ENCODE measurements around the gene EVI5L. TPM values are rescaled to one million over a fixed set of nuclear protein-coding genes. Genes with fewer than 3 reads are reported as not detected.
A peak's percentile ranks its signal among the peaks of the same experiment; 100 is the strongest.
"Not testable (repeated sequence)": the region's sequence is repeated elsewhere in the genome, so short reads cannot be mapped to it uniquely, and the experiment has no call there.

EVI5L gene
- 15.9 TPM for total RNA-seq

DNA sequence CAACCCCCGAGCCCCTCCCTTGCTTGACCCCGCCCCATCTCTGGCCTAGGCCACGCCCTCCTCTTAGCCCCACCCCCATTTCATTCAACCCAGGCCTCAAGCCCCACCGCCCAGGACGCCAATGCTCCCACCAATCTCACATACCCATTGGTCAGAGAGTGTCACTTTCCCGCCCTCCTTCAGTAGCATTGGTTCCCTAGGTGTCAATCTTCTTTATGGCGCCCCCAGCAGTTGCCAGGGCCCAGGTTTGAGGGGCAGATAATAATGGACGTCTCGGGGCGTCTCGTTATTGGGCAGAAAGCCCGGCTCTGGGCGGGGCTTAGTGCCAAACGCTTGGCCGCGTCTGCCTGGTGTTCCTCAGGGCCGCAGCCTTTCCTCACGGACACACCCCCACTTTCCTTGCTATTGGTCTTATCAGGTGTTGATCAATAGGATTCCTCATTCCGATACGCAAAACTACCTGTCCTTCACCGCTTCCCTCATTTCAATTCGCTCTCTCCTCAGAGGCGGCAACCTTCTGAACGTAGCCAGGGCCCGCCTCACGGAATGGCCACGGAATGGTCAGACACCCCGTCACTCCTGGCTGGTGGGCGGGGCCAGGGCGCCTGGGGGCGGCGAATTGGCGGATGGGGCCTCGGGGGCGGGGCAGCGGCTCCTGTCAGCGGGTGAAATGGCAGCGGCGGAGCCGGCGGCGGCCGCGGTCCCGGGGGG lies at the start of gene EVI5L:
Gene EVI5L, plus strand, starts transcription at position 658 of the 711 bp plus-strand sequence. CDS start 16,325 bp downstream, outside the sequence.
- peak; percentile 99 for DNase-seq (ENCODE audit: low spot score)

DNA sequence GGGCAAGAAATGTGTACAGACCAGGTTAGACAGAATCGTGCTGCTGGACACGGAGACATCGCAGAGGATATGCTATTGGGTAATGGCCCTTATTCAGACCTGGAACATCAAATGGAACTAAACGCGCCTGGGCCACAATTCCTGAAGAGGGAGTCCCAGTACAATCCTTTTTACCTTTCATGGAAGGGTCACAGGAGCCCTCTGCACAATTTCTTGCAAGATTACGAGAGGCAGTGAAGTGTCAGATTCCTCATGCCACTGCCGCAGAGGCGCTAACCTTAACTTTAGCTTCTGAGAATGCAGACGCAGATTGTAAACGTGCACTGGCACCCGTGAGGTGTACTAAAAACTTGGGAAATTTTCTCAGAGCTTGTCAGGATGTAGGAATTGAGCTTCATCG lies 48.9 kb upstream of the EVI5L start:
- DNase-seq (ENCODE audit: low spot score): no peak

DNA sequence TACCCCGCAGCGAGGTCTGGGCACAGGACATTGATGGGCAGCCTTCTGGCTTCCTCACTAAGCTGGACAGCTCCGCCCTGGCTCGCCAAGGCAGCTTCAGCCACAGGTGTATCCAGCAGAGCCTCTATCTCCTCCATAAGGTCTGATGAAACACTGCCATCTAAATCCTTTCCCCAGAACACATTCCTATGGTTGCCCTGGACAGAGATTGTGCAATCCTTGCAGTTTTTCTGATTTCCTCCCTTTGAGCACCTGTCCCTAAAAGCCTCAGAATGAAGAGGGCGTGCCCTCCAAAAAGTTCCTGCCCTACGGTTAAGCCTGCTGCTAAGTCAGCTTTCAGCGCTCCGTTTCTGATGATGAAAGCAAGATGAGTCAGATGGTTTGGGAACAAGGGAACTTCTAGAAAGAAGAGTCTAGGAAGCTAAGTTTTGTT lies 46.0 kb upstream of the EVI5L start:
- no peak for DNase-seq (ENCODE audit: low spot score)

DNA sequence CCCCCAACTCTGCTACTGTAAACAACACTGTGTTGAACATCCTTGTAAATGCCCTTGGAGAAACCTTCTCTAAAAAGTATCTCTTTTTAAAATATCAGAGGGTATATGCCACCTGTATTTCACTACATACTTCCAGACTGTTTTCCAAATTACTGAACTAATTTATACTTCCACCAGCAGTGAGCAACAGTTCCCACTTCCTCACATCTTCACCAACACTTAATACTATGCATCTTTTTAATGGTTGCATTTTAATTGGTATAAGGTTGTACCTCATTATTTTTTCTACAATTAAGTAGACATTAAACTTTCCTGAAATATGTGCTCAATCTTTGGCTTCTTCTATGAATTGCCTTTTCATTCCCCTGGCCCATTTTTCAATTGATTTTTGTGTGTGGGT lies 45.2 kb upstream of the EVI5L start:
- no peak for DNase-seq (ENCODE audit: low spot score)

DNA sequence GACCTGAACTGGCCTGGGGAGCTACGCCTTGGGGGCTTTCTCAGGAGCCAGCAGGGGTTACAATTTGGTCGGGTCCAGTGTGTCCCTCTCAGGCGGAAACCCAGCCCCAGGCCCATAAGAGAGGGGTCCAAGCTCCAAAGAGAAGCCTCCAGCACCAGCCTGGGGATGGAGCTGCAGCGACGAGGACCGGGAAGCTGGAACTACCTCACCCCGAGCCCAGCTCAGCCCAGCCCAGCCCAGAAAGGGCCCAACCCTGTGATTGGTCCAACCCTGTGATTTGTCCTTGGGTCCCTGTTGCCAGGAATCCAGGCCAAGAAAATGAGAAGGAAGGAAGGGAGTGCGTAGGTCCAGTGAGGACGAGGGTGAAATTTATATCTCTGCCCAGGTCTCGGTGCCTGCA lies 42.9 kb upstream of the EVI5L start:
- no peak for DNase-seq (ENCODE audit: low spot score)

DNA sequence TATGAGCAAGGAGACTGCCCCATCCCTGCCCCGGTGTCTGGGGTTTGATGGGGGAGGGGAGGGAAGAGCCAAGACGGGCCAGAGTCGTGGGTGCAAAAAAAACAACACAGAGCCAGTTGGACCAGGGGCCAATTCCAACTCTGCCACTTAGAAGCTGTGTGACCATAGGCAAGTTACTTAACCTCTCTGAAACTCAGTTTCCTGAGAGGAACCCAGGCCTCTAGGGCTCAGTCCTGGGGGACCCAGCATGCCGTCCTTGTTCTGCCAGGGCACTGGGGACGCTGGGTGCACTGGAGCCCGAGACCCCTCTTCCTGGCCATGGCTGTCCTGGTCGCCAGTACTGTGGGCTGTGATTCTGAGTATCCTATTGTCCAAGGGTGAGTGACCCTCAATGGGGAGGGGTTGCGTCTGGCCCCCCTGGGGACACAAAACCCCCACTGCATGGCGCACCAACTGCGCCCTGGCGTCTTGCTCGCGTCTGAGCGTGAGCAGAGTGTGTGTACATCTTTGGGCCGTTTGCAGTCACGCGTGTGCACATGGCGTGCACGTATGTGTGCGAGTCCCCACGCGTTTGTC lies 42.3 kb upstream of the EVI5L start:
- no peak for DNase-seq (ENCODE audit: low spot score)

DNA sequence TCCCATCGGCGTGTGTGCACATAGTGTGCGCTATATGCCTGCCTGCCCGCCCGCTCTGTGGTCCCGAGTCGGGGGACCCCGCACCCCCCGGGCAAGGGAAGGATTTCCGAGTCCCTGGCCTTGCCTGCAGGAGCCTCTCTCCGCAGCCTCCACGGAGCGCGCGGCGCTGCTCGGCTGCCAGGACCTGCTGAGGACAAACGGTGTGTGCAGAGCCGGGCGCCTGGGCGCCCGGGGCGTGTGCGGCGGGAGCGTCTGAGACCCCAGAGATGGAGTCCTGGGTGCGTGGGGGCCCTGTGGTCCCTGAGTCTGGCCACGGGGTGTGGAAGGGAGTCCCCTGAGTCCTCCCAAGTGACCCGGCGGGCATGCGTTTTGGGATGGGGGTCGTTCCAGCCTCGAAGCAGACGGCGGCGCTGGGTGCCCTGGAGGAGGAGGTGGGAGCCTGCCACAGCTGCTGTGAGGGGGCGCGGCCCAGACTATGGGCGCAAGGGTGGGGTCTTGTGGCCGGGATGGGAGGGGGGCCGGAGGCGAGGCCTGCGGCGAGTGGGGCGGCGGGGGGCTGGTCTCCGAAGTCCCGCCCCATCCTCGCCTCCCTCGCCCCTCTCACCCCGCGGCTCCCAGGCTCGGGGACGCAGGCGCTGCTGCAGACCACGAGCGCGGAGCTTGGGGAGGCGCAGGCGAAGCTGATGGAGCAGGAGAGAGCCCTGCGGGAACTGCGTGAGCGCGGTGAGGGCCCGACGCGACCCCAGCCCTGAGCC lies 41.7 kb upstream of the EVI5L start:
- no peak for DNase-seq (ENCODE audit: low spot score)

DNA sequence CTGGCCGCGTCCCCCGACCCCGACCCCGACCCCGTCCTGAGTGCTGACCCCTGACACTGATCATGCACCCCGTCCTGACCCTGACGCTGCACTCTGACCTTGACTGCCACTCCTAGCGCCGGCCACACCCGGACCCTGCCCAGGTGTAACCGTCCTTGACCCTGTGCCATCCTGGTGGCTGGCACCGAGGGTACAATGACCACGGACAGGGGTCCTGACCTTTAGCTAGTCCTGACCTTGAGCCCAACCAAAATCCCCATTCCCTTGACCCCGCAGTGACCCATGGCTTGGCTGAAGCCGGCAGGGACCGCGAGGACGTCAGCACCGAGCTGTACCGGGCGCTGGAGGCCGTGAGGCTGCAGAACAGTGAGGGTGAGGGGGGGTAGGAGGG lies 41.1 kb upstream of the EVI5L start:
- DNase-seq (ENCODE audit: low spot score): no peak

DNA sequence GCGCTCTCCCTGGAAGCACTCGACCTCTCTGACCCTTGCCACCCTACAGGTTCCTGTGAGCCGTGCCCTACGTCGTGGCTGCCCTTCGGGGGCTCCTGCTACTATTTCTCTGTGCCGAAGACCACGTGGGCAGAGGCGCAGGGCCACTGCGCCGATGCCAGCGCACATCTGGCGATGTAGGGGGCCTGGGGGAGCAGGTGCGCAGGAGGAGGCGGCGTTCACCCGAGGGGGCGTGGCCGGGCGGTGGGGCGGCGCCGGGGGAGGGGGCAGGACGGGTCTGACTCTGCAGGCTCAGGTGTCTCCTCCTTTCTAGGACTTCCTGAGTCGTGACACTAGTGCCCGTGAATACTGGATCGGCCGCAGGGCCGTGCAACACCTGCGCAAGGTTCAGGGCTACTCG lies 40.6 kb upstream of the EVI5L start:
- no peak for DNase-seq (ENCODE audit: low spot score)

DNA sequence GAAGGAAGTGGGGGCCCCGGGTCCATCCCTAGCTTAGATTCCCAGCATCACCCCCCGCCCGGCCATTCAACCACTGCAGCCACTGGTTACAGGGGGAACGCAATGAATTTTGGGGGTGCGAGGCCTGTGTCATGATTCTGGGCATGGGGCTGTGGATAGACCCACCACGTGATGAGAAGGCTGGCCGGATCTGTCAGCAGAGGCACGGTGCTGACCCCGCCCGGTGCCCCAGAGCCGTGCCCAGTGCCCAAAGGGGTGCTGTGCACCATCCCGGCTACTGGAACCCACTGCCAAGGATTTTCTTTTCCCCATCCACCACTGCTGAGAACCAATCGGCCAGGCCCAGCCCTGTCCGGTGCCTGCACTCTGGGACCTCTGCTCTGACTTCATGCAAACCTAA lies 39.6 kb upstream of the EVI5L start:
- no peak for DNase-seq (ENCODE audit: low spot score)

DNA sequence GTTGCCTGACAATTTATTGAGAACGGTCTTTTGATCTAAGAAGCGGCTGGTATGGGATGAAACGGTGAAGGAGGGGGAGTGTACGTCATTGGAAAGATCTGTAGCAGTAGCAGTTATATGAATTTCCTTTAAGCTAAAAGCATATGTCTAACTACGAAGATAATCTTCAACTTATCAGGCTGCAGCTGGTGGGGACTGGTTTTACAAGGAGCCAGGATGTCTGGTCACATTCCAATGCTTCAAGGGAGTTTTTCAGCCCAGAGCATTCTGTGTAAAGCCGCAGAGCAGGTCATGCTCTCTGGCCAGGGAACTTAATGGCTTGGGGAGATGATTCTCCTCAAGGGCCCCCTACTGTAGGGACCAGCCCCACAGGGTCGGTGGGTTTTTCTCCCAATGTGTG lies 37.7 kb upstream of the EVI5L start:
- DNase-seq (ENCODE audit: low spot score): peak; percentile 58

DNA sequence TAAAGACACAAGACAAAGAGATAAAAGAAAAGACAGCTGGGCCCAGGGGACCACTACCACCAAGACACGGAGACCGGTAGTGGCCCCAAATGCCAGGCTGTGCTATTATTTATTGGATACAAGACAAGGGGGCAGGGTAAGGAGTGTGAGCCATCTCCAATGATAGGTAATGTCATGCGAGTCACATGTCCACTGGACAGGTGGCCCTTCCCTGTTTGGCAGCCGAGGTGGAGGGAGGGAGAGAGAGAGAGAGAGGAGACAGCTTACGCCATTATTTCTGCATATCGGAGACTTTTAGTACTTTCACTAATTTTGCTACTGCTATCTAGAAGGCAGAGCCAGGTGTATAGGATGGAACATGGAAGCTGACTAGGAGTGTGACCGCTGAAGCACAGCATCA lies 37.3 kb upstream of the EVI5L start:
- not testable (repeated sequence) for DNase-seq (ENCODE audit: low spot score)

DNA sequence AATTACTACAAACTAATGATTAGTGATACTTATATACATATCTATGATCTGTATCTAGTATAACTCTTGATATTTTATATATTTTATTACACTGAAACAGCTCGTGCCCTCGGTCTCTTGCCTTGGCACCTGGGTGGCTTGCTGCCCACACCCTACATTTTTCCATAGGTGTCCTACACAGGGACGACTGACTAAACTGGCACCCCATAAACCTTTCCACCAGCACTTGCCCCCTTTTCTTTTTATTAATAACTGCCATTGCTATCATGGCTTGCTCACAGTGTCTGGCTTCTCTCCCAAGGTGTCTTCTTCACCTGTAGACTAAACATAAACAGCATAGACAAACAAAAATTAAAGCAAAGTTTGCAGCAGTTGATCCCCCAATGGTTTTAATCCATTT lies 36.5 kb upstream of the EVI5L start:
- no peak for DNase-seq (ENCODE audit: low spot score)

DNA sequence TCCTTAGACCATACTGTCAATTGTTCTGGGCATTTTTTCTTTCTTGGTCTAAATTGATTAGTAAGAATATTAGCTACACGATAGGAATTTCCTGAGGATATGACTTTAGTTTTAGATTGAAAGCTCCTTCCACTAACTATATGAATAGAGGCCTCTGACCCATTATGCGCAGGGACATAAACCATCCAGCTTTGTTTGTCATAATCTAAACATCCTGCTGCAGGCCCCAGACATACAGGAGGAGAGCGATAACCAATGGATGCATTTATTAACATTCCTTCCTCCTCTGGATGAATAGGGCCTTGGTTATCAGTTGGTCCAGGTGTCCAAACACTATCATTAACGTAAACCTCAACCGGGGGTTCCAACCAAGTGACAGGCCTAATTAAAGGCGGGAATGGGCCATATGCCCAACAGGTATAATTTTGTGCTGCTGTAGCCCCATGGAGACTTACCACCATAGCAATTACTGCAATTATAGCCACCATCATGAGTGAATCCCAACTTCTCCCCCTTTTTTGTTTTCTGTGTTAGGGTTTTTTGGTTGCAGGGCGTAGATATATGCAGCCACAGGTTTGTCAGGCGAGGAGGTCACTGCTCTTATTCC lies 34.4 kb upstream of the EVI5L start:
- DNase-seq (ENCODE audit: low spot score): no peak

DNA sequence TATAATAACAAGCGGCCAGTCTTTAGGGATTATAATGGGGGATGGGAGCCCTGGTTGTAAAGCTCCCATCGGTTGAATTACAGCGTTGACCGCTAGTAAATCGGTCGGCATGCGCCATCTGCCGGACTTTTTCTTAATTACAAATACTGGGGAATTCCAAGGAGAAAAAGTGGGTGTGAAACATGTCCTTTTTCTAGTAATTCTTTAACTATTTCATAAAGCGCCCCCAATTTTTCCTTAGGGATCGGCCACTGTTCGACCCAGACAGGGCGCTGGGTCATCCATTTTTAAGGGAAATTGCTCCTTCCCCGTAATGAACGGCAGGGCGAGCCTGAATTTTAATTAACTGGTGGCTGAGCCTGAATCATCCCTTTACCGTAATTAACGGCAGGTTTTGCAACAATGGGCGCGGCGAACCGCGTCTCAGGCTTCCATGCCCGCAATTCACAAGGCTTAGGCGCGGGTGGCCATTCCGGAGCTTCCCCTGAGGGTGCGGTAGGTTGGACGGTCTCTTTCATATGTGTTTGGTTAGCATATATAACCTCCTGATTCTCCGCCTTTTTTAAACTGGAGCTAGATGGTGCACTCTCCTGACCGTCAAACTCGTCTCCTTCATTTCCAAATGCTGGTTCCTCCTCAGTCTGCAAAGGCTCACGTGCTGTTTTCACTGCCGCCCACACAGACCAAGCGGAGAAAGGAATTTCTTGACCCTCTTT lies 30.2 kb upstream of the EVI5L start:
- peak; percentile 82 for DNase-seq (ENCODE audit: low spot score)

DNA sequence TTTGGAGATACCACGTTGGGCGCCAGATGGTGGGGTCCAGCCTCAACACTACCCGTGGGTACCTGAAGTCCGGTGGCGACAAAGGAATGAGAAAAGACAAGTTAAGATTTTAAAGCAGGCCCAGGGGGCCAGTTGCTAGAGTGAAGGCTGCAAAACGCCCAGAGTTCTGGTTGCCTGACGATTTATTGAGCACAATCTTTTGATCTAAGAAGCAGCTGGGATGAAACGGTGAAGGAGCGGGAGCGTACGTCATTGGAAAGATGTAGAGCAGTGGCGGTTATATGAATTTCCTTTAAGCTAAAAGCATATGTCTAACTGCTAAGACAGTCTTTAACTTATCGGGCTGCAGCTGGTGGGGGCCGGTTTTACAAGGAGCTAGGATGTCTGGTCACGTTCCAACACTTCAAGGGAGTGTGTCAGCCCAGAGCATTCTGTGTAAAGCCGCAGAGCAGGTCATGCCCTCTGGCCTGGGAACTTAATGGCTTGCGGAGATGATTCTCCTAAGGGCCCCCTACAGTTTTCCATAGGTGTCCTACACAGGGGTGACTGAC lies 28.9 kb upstream of the EVI5L start:
- no peak for DNase-seq (ENCODE audit: low spot score)

DNA sequence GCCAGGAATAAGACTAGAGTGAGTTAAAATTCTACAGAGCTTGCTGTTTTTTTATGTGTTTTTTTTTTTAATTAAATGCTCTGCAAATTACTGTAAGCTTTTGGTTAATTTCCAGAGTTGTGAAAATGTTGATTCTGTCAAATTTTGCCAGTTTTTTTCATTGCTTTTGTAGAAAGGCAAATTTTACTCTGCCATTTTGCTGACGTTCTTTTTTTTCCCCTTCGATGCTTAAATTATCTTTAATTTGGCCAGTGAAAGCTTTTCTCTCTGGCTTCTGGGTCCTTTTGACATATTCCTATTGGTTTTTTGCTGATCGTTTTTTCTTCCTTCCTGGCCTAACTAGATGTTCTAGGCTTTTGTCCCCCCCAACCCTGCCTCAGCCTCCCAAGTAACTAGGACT lies 23.8 kb upstream of the EVI5L start:
- DNase-seq (ENCODE audit: low spot score): no peak

DNA sequence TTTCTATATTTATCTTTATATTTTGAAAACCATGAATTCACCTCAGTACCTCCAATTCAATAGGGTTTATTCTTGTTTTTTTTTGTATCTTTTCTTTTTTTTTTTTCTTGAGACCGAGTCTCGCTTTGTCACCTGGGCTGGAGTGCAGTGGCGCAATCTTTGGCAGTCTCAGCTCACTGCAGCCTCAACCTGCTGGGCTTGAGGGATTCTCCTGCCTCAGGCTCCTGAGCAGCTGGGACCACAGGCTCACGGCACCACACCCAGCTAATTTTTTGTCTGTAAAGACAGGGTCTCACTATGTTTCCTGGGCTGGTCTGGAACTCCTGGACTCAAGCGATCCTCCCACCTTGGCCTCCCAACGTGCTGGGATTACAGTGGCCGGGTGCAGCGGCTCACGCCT lies 23.1 kb upstream of the EVI5L start:
- no peak for DNase-seq (ENCODE audit: low spot score)

DNA sequence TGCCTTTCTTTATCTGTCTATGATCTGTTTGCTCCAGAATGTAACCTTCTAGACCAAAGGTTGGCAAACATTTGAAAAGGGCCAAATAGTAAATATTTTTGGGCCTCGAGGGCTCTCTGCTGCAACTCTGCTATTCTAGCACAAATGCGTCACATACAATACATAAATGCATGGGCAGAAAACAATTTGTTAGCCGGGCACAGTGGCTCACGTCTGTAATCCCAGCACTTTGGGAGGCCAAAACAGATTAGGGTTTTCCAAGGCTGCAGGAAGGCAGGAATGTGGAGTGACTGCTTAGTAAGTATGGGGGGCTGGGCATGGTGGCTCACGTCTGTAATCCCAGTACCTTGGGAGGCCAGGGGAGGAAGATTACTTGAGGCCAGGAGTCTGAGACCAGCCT lies 21.9 kb upstream of the EVI5L start:
- no peak for DNase-seq (ENCODE audit: low spot score)

DNA sequence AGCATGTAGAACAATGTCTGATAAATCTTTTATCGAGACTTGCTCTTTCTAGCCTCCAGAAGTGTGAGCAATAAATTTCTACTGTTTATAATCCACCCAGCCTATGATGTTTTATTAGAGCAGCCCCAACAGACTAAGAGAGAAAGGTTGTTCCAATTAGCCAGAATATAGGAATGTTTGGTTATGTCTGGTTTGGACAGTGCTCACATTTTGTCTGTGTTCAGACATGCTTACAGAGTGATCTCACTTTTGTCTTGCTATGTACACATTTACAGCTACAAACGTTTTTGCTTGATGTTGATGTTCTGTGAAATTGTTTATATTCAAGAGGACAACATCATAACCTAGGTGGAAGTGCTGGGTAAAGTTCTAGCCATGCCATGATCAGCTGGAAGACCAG lies 18.0 kb upstream of the EVI5L start:
- DNase-seq (ENCODE audit: low spot score): no peak

DNA sequence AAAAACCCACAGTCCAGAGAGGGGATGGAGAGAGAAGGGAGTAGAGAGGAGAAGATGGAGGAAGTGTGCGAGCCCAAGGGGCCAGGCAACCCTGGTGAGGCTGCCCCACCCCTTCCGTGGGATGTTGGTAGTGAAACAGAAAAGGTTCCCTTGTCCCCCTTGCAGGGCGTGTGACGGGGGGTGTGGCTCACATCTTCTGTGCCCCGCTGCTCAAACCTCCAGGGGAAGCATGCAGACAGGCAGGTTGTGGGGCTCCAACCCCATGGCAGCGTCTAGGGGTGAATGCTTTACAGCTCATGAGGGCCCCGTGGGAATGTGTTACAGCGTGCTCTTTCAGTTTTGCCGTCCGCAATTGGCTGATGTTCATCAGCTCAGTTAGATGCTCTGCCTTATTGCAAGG lies 14.7 kb upstream of the EVI5L start:
- no peak for DNase-seq (ENCODE audit: low spot score)

DNA sequence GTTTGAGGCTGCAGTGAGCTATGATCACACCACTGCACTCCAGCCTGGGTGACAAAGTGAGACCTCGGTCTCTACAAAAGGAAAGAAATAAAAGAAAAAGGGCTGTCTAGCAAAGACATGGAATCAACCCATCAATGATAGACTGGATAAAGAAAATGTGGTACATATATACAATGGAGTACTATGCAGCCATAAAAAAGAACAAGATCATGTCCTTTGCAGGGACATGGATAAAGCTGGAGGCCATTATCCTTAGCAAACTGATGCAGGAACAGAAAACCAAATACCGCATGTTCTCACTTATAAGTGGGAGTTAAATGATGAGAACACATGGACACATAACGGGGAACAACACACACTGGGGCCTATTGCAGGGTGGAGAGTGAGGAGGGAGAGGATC lies 14.0 kb upstream of the EVI5L start:
- DNase-seq (ENCODE audit: low spot score): not testable (repeated sequence)

Measured in ureter (tissue), 1 donor.